NCI-H748 treated with DMSO at 0.1 percent for 48 hours (cell line): Measurements from ENCODE around the gene ZNF91.
"Not testable (repeated sequence)": the region's sequence is repeated elsewhere in the genome, so short reads cannot be mapped to it uniquely, and the experiment has no call there.

ENCODE experiments used
- DNase-seq: peaks from one replicate; lab custom pipeline; 2025; lab: John Stamatoyannopoulos, UW

ZNF91 gene

GRCh38 chr19:23395041-23395721, at the start of gene ZNF91:
Gene ZNF91 (minus strand): TSS chr19:23395471. CDS start chr19:23395354, 117 bp downstream.
- DNase-seq, result peak; percentile 78

GRCh38 chr19:23440791-23441190, 45.5 kb upstream of the ZNF91 start:
- no peak for DNase-seq

- DNase-seq, result no peak
Measured at GRCh38 chr19:23440207-23440606, 44.9 kb upstream of the ZNF91 start.

GRCh38 chr19:23439623-23440022, 44.4 kb upstream of the ZNF91 start:
- DNase-seq, result no peak

GRCh38 chr19:23437901-23438300, 42.6 kb upstream of the ZNF91 start:
- no peak for DNase-seq

GRCh38 chr19:23436944-23437343, 41.7 kb upstream of the ZNF91 start:
- no peak for DNase-seq

GRCh38 chr19:23436318-23436717, 41.0 kb upstream of the ZNF91 start:
- DNase-seq, result no peak

GRCh38 chr19:23420824-23421223, 25.6 kb upstream of the ZNF91 start:
- DNase-seq, result no peak

- not testable (repeated sequence) for DNase-seq
Measured at GRCh38 chr19:23419261-23419660, 24.0 kb upstream of the ZNF91 start.

GRCh38 chr19:23415561-23416191, 20.4 kb upstream of the ZNF91 start:
- peak; percentile 52 for DNase-seq

- no peak for DNase-seq
Measured at GRCh38 chr19:23415034-23415433, 19.8 kb upstream of the ZNF91 start.

GRCh38 chr19:23410155-23410554, 14.9 kb upstream of the ZNF91 start:
- no peak for DNase-seq

- DNase-seq, result no peak
Measured at GRCh38 chr19:23409392-23410048, 14.2 kb upstream of the ZNF91 start.

GRCh38 chr19:23407616-23408133, 12.4 kb upstream of the ZNF91 start:
- no peak for DNase-seq

GRCh38 chr19:23406721-23407120, 11.4 kb upstream of the ZNF91 start:
- no peak for DNase-seq

GRCh38 chr19:23406091-23406490, 10.8 kb upstream of the ZNF91 start:
- no peak for DNase-seq

GRCh38 chr19:23404676-23405075, 9.4 kb upstream of the ZNF91 start:
- DNase-seq, result no peak

GRCh38 chr19:23403581-23404324, 8.5 kb upstream of the ZNF91 start:
- no peak for DNase-seq

- no peak for DNase-seq
Measured at GRCh38 chr19:23403052-23403451, 7.8 kb upstream of the ZNF91 start.

GRCh38 chr19:23402388-23402787, 7.1 kb upstream of the ZNF91 start:
- no peak for DNase-seq

GRCh38 chr19:23401086-23401610, 5.9 kb upstream of the ZNF91 start:
- DNase-seq, result no peak

GRCh38 chr19:23399443-23399842, 4.2 kb upstream of the ZNF91 start:
- no peak for DNase-seq
